Esophagus muscularis mucosa (tissue), 4 donors: Measurements from ENCODE around the gene AGAP1.

Experiments
- CTCF ChIP-seq, 3 experiments: fragments of 200-600 bp in 2 of 3; fragments of 450-650 bp in 1 of 3; sonication (generic) in 2 of 3; IDR thresholded peaks; one replicate each; pipeline ENCODE4 v1.5.1; 2017 to 2019; ENCODE audit warnings: antibody characterized with exemption in 3 of 3, mild to moderate bottlenecking in 2 of 3, moderate library complexity in 1 of 3
- EP300 ChIP-seq: sonication (generic); formaldehyde crosslinking; IDR thresholded peaks from one replicate; pipeline ENCODE4 v1.6.1; 2017; ENCODE audit warnings: antibody characterized with exemption
- POLR2A ChIP-seq: fragments of 450-650 bp; IDR thresholded peaks from one replicate; pipeline ENCODE4 v1.6.1; 2017; ENCODE audit warnings: antibody characterized with exemption, moderate library complexity, mild to moderate bottlenecking, low read depth

- TF ChIP-seq CTCF (IDR thresholded peaks at IDR 0.05) = no peak
- no peak for TF ChIP-seq EP300
- TF ChIP-seq POLR2A = no peak
These were observed 551.7 kb downstream of the AGAP1 start for GRCh38 chr2:236045251-236046235.
